ENCODE data around the gene FRMPD4.
"Not testable (repeated sequence)": the region's sequence is repeated elsewhere in the genome, so short reads cannot be mapped to it uniquely, and the experiment has no call there.

Gene FRMPD4

DNA sequence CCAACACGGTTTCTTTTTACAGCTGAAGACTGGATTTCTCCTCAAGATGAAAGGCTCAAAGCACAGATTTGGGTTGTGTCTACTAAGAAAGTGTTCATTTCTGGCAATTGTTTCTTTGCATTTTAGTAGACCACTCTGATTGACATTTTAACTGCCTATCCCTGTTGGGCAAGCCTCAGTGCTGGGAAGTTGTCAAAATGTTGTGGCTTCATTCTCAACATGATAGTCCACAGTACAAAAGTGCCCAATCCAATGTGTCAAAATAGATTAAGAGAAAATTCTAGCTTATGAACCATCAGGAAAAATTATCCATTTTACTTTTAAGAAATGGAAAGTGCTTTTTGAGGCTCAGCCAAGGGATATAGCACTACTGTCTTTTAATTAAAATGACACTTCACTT lies 329.0 kb downstream of the FRMPD4 start:
- Mint-ChIP-seq H3K4me3 (no peak overlapping the region), H3K27me3 (ENCODE audit: low read depth) (no peaks in the 10 kb centered on the region), H3K9me3 (no peaks in the 10 kb centered on the region), H3K4me1 (ENCODE audit: low read depth) (no peaks in the 10 kb centered on the region), H3K27ac (no peak overlapping the region), H3K36me3 (ENCODE audit: low read depth) (no peaks in the 10 kb centered on the region)
- DNase-seq (ENCODE audit: low spot score), result no peak

DNA sequence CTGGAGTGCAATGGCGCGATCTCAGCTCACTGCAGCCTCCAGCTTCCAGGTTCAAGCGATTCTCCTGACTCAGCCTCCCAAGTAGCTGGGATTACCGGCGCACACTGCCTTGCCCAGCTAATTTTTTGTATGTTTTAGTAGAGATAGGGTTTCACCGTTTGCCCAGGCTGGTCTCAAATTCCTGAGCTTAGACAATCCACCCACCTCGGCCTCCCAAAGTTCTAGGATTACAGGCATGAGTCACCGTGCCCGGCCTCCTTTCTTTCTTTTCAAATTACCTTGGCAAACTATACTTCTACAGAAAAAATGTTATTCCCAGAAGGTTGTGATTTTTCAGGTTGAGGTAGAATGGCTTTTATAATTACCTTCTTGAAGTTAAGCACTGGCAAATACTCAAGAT lies 331.0 kb downstream of the FRMPD4 start:
- Mint-ChIP-seq H3K27ac (no peak overlapping the region), H3K9me3 (no peaks in the 10 kb centered on the region), H3K27me3 (ENCODE audit: low read depth) (no peaks in the 10 kb centered on the region), H3K4me1 (ENCODE audit: low read depth) (no peaks in the 10 kb centered on the region), H3K36me3 (ENCODE audit: low read depth) (no peaks in the 10 kb centered on the region), H3K4me3 (no peak overlapping the region)
- no peak for DNase-seq (ENCODE audit: low spot score)

DNA sequence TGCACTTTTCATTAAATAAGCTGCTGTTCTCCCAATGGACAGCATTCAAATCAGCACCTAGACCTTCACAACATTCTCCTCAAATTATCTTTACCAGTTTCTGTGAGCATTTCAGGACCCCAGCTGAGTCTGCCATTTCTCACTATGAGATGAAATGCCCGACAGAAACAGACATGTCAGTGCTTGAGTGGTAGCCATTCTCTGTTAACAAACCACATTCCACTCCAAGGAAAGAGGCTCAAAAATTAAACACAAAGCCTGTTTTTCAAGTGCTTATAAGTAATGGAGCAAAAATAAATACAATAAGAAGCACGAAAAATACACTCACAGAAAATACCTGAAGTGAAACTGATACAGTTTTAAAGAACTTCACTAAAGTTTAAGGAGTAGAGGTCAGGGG lies 332.8 kb downstream of the FRMPD4 start:
- Mint-ChIP-seq H3K27me3 (ENCODE audit: low read depth) (no peaks in the 10 kb centered on the region), H3K4me1 (ENCODE audit: low read depth) (no peaks in the 10 kb centered on the region), H3K4me3 (no peak overlapping the region), H3K36me3 (ENCODE audit: low read depth) (no peaks in the 10 kb centered on the region), H3K27ac (no peak overlapping the region), H3K9me3 (no peaks in the 10 kb centered on the region)
- no peak for DNase-seq (ENCODE audit: low spot score)

DNA sequence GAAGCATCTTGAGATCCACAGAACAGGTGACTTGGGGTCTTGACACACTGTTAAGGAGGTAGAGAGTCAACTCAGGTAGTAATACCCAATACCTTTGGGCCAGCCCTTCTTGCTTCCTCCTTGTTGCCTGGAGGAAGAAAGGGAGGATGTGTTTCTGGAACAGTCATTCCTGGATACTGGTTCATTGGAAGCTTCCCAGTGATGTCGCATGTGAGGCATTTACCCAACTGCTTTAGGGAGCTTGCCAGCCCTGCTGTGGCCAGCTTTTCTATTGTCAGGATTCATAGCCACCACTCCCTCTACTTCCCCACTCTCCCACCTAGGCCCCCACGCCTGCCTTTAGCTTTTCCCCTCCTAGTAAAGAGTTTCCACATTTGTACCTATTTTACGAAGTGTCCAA lies 342.7 kb downstream of the FRMPD4 start:
- no peak overlapping the region for H3K27ac Mint-ChIP-seq
- no peaks in the 10 kb centered on the region for H3K36me3 Mint-ChIP-seq (ENCODE audit: low read depth)
- H3K4me3 Mint-ChIP-seq, result no peak overlapping the region
- H3K9me3 Mint-ChIP-seq, result no peaks in the 10 kb centered on the region
- no peaks in the 10 kb centered on the region for H3K27me3 Mint-ChIP-seq (ENCODE audit: low read depth)
- no peak for DNase-seq (ENCODE audit: low spot score)
- no peaks in the 10 kb centered on the region for H3K4me1 Mint-ChIP-seq (ENCODE audit: low read depth)

DNA sequence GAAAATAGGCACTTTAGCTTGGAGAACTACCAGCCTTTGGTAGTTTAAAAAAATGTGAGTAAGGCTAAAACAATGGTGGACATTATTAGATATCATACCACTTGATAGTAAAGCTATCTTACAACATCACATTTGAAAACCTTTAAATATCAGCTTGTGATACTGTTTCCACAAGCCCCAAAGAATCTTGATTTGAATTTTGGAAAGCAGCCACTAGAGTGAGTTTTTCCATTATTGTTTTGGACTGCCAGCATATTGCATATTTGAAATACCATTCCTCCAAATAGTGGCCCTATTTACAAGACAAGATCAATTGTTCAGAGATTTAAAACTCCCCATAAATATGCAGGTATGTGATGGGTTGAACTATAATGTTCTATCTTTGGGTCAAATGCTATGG lies 349.9 kb downstream of the FRMPD4 start:
- no peaks in the 10 kb centered on the region for H3K36me3 Mint-ChIP-seq (ENCODE audit: low read depth)
- H3K4me1 Mint-ChIP-seq (ENCODE audit: low read depth), result no peaks in the 10 kb centered on the region
- no peaks in the 10 kb centered on the region for H3K9me3 Mint-ChIP-seq
- no peak for DNase-seq (ENCODE audit: low spot score)
- no peak overlapping the region for H3K27ac Mint-ChIP-seq
- no peak overlapping the region for H3K4me3 Mint-ChIP-seq
- H3K27me3 Mint-ChIP-seq (ENCODE audit: low read depth), result no peaks in the 10 kb centered on the region

DNA sequence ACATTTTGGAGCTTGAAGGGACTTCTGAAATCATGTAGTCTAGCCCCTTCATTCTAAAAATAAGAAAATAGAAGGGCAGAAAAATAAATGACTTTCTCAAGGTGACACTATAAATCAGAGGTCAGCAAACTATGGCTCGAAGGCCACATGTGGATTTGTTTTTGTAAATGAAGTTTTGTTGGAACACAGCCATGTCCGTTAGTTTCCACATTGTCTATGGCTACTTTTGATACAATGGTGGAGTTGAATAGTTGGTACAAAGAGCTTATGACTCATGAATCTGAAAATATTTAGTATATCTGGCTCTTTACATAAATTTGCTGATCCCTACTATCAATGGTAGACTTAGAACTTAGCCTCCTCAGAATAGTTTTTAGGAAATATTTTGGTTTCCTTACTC lies 350.5 kb downstream of the FRMPD4 start:
- H3K4me3 Mint-ChIP-seq, result no peak overlapping the region
- DNase-seq (ENCODE audit: low spot score), result no peak
- H3K4me1 Mint-ChIP-seq (ENCODE audit: low read depth), result no peaks in the 10 kb centered on the region
- H3K9me3 Mint-ChIP-seq, result no peaks in the 10 kb centered on the region
- no peak overlapping the region for H3K27ac Mint-ChIP-seq
- H3K27me3 Mint-ChIP-seq (ENCODE audit: low read depth), result no peaks in the 10 kb centered on the region
- H3K36me3 Mint-ChIP-seq (ENCODE audit: low read depth), result no peaks in the 10 kb centered on the region

DNA sequence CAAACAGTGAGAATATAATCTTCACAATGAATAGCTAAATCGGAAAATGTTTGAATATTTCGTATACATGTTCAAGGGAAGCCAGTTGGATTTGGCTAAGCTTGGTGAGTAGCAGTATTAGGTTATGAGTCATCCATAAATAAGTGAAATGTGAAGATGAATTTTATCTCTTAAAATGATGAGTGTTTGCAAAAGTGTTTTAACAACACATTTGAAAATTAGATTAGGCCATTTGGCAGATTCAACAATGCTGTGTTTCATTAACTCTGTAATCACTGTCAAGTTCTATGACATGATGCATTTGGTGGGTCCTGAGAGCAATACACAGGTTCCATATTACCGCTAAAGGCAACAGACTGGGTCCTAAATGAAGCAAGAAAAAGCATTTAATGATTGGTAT lies 351.1 kb downstream of the FRMPD4 start:
- DNase-seq (ENCODE audit: low spot score), result no peak
- Mint-ChIP-seq H3K4me1 (ENCODE audit: low read depth) (no peaks in the 10 kb centered on the region), H3K27ac (no peak overlapping the region), H3K27me3 (ENCODE audit: low read depth) (no peaks in the 10 kb centered on the region), H3K9me3 (no peaks in the 10 kb centered on the region), H3K4me3 (no peak overlapping the region), H3K36me3 (ENCODE audit: low read depth) (no peaks in the 10 kb centered on the region)

DNA sequence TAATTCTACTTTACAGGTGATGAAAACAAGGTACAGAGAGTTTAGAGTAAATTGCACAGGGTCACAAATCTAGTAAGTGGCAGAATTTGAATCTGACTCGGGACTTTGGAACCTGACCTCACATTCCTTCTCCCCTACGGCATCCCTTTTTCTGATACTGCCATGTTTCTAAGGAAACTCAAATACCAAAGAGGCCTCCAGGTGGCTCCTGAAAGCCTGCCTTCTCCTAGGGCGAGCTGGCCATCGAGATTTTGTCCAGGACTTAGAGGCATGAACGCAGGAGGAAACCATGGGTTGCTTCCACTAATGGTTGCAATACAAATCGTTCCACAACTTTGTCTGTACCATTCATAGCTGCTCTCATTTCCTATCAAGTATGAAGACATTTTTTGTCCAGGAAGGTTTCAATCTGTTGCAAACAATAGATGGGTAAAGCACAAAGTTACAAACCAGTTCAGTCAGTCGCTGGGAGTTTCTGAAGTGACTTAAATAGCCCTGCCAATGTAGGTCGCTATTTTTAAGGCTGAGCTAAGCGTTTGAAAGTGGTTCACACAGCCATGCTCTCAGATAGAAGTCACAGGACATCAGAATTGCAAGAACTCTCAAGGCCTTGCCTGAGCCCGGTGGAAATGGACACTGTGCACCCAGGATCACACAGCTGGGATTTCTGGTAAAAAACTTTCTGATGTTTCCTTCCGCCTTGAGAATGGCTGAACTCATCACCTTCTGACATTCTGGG lies 356.3 kb downstream of the FRMPD4 start:
- no peaks in the 10 kb centered on the region for H3K9me3 Mint-ChIP-seq
- no peaks in the 10 kb centered on the region for H3K4me1 Mint-ChIP-seq (ENCODE audit: low read depth)
- H3K36me3 Mint-ChIP-seq (ENCODE audit: low read depth), result no peaks in the 10 kb centered on the region
- DNase-seq (ENCODE audit: low spot score), result no peak
- no peaks in the 10 kb centered on the region for H3K27me3 Mint-ChIP-seq (ENCODE audit: low read depth)
- no peak overlapping the region for H3K27ac Mint-ChIP-seq
- H3K4me3 Mint-ChIP-seq, result no peak overlapping the region

DNA sequence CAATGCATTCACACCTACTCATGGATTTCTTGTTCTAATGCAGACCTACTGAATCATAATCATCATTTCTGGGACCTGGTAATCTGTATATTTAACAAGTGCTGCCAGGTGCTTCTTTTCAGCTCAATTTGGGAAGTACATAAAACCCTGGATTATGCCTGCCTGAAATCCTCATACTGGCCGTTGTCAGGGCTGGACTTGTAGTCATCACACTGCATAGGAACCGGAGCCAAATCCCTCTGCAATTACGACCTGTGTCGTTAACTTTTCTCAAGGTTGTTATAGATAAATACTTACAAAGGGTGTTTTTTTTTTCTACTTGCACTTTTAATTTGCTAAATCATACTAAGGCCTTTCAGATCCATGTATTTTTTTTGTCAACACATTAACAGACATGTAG lies 358.1 kb downstream of the FRMPD4 start:
- Mint-ChIP-seq H3K36me3 (ENCODE audit: low read depth) (no peaks in the 10 kb centered on the region), H3K27ac (no peak overlapping the region), H3K4me3 (no peak overlapping the region), H3K27me3 (ENCODE audit: low read depth) (no peaks in the 10 kb centered on the region), H3K9me3 (no peaks in the 10 kb centered on the region), H3K4me1 (ENCODE audit: low read depth) (no peaks in the 10 kb centered on the region)
- no peak for DNase-seq (ENCODE audit: low spot score)

DNA sequence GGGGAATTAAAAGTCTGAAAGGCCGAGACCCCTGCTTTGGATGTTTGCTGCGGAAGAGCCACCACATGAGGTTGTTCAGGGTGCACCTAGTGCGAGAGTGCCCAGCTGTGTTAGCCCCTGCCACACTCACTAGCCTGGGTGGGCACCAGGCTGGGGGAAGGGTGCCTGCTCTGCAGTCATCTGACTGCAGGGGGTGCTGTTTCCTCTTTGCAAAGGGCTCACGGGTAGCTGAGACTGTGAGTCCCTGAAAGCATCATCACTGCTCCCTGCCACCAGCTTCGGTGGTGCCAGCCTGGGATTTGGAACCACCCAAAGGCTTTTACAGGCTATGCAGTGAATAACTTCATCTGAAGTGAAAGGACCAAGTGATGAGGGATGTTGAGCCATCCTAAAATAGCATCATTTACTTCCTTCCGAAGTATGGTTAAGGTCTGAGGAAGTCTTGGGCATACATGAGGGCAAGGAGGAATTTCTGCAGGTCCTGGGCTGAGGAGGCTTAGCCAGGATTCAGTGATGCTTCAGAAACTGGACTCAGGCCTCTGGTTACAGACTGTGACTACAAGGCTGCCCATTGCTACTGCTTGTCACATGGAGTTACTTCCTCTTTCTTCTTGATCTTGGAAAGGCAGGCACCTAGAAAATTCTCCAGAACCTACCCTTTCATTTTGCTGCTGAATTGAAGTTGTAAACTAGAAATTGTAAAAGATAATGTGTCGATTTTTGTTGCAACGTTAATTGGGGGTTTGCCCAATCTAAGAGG lies 359.7 kb downstream of the FRMPD4 start:
- DNase-seq (ENCODE audit: low spot score), result no peak
- Mint-ChIP-seq H3K4me1 (ENCODE audit: low read depth) (no peaks in the 10 kb centered on the region), H3K4me3 (no peak overlapping the region), H3K9me3 (no peaks in the 10 kb centered on the region), H3K27ac (no peak overlapping the region), H3K27me3 (ENCODE audit: low read depth) (no peaks in the 10 kb centered on the region), H3K36me3 (ENCODE audit: low read depth) (no peaks in the 10 kb centered on the region)

DNA sequence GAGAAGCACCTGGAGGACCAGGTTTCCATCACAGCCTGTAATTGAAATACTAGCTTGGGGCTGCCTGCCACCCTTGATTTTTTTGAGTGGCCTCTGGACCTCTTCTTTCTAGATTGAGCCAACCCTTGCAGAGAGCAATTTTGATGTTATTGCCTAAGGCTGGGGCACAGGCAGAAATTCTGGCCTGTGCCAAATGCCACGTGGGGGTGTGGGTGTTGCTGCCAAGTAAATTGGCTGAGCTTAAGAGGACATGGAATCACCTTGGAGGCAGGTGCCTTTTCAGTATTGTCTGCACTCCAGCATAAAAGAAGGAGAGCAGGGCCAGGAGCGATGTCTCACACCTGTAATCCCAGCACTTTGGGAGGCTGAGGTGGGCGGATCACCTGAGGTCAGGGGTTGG lies 366.9 kb downstream of the FRMPD4 start:
- Mint-ChIP-seq H3K4me1 (ENCODE audit: low read depth) (no peaks in the 10 kb centered on the region), H3K4me3 (no peak overlapping the region), H3K9me3 (no peaks in the 10 kb centered on the region), H3K27me3 (ENCODE audit: low read depth) (no peaks in the 10 kb centered on the region), H3K36me3 (ENCODE audit: low read depth) (no peaks in the 10 kb centered on the region), H3K27ac (no peak overlapping the region)
- no peak for DNase-seq (ENCODE audit: low spot score)

DNA sequence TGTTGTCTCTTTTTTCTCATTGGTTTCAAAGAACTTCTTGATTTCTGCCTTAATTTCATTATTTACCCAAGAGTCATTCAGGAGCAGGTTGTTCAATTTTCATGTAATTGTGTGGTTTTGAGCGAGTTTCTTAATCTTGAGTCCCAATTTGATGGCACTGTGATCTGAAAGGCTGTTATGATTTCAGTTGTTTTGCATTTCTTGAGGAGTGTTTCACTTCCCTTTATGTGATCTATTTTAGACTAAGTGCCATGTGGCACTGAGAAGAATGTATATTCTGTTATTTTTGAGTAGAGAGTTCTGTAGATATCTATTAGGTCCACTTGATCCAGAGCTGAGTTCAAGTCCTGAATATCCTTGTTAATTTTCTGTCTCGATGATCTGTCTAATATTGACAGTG lies 377.1 kb downstream of the FRMPD4 start:
- not testable (repeated sequence) for H3K9me3 Mint-ChIP-seq; H3K4me3 Mint-ChIP-seq; H3K4me1 Mint-ChIP-seq (ENCODE audit: low read depth); H3K27ac Mint-ChIP-seq; DNase-seq (ENCODE audit: low spot score); H3K27me3 Mint-ChIP-seq (ENCODE audit: low read depth); H3K36me3 Mint-ChIP-seq (ENCODE audit: low read depth)

DNA sequence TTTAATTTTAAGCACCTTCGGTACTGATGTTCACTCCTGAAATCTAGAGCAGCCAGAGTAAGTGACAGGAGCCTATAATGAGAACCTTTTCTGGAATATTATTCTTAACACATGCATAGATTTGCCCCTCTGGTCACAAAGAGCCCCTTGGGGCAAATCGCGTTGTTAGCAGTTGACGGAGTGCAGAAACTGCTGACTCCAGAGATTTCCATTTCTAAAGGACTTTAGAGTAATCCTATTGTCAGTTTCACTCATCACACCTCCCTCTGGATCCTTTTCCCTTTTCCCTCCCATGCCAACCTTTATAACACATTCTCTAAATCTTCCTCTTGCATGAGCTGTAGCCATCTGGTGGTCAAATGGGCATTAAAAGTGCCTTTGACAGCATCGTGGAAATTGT lies 388.0 kb downstream of the FRMPD4 start:
- H3K27ac Mint-ChIP-seq, result no peak overlapping the region
- H3K9me3 Mint-ChIP-seq, result no peaks in the 10 kb centered on the region
- H3K4me1 Mint-ChIP-seq (ENCODE audit: low read depth), result no peaks in the 10 kb centered on the region
- no peaks in the 10 kb centered on the region for H3K36me3 Mint-ChIP-seq (ENCODE audit: low read depth)
- no peaks in the 10 kb centered on the region for H3K27me3 Mint-ChIP-seq (ENCODE audit: low read depth)
- DNase-seq (ENCODE audit: low spot score), result no peak
- H3K4me3 Mint-ChIP-seq, result no peak overlapping the region

DNA sequence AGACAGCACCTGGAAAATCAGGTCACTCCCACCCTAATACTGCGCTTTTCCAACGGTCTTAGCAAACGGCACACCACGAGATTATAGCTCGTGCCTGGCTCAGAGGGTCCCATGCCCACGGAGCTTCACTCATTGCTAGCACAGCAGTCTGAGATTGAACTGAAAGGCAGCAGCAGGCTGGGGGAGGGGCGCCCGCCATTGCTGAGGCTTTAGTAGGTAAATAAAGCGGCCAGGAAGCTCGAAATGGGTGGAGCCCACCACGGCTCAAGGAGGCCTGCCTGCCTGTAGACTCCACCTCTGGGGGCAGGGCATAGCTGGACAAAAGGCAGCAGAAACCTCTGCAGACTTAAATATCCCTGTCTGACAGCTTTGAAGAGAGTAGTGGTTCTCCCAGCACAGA lies 399.8 kb downstream of the FRMPD4 start:
- DNase-seq (ENCODE audit: low spot score); H3K4me3 Mint-ChIP-seq; H3K9me3 Mint-ChIP-seq; H3K36me3 Mint-ChIP-seq (ENCODE audit: low read depth); H3K27ac Mint-ChIP-seq; H3K27me3 Mint-ChIP-seq (ENCODE audit: low read depth); H3K4me1 Mint-ChIP-seq (ENCODE audit: low read depth): not testable (repeated sequence)

DNA sequence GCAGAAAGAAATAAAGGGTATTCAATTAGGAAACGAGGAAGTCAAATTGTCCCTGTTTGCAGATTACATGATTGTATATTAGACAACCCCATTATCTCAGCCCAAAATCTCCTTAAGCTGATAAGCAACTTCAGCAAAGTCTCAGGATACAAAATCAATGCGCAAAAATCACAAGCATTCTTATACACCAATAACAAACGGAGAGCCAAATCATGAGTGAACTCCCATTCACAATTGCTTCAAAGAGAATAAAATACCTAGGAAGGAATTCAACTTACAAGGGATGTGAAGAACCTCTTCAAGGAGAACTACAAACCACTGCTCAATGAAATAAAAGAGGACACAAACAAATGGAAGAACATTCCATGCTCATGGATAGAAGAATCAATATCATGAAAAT lies 404.0 kb downstream of the FRMPD4 start:
- not testable (repeated sequence) for DNase-seq (ENCODE audit: low spot score); H3K27me3 Mint-ChIP-seq (ENCODE audit: low read depth); H3K4me3 Mint-ChIP-seq; H3K27ac Mint-ChIP-seq; H3K9me3 Mint-ChIP-seq; H3K36me3 Mint-ChIP-seq (ENCODE audit: low read depth); H3K4me1 Mint-ChIP-seq (ENCODE audit: low read depth)
